ENCODE measurements around the gene SVBP.
"Not testable (repeated sequence)": the region's sequence is repeated elsewhere in the genome, so short reads cannot be mapped to it uniquely, and the experiment has no call there.

Gene SVBP

DNA sequence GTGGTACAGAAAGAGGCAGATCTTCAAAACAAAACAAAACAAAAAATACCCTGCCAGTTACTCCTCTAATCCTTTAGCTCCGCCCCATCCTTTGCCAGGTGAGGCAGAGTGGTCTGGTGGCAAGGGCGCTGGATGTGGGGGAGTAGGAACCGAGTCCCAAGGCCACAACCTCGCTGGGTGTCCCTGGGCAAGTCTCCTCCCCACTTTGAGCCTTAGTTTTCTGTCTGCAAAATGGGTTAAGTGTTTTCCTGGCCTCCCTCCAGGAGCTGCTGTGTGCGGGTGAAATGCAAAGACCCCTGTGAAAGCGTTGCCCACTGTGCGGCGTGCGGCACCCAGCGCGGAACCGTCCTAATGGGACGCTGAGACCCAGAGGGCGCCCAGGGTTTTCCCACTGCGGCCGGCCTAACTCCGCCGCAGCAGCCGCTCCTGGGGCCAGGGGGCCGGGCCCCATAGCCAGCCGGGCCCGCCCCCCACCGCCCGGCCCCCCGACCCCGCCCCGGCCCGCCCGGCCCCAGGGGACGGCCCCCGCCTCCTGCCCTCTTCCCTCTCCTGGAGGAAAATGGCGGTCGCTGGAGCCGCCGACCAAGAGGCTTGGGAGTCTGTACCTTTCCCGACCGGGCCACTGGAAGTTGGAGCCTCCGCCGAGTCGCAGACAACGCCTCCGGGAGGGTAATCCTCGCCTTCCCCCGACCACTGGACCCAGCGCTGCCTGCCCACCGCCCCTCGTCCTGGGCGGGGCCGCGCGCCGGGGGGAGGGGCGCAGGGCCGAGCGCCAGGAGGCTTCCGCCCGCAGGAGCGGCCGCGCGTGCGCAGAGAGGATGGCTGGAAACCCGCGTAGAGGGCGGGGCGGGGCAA is at the start of gene SVBP, which contains the start of gene ERMAP:
Gene SVBP, minus strand, starts transcription at position 813 of the 855 bp plus-strand sequence. CDS start 853 bp downstream, outside the sequence.
Gene ERMAP, plus strand, starts transcription at position 538 of the 855 bp plus-strand sequence. CDS start 13,327 bp downstream, outside the sequence.
- peak; percentile 97 for DNase-seq

GRCh38 chr1:42866549-42866948 is 49.4 kb upstream of the SVBP start:
- DNase-seq = no peak

- DNase-seq = no peak
Observed at GRCh38 chr1:42861014-42861399, 43.8 kb upstream of the SVBP start.

GRCh38 chr1:42860339-42861013 is 43.3 kb upstream of the SVBP start:
- DNase-seq = no peak

- DNase-seq = not testable (repeated sequence)
Observed at GRCh38 chr1:42859366-42859765, 42.2 kb upstream of the SVBP start.

GRCh38 chr1:42856554-42856953 is 39.4 kb upstream of the SVBP start:
- DNase-seq = not testable (repeated sequence)

DNA sequence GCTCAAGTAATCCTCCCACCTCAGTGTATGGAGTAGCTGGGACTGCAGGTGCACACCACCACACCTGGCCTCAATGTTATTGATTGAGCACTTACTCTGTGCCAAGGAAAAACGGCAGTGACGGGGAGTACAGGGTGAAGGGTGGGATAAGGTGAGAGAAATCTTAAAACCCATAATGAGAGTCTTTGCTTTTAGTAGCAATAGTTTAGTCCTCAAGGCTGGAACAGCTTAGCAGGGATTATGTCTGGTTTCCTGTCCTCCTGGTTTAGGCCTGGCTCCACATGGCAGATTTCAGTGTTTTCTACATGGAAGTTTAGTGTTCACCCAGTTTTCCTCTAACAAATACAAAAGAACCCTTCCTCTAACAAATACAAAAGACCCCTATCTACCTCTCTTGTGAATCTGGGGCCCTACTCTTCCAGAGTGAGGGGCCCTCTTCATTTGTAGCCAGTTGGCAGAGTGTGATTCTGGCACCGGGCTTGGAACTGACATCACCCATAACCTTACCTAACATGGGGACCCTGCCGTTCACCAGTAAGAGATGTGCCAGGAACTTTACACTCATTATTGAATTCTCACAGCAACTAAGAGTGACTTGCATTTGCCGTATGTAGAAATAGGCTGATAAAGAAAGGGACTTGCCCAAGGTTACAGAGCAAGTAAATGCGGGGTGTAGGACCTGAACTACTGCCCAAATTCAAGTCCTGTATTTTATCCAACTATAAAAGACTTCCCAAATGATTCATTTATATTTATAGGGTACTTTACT is 36.1 kb upstream of the SVBP start:
- no peak for DNase-seq

DNA sequence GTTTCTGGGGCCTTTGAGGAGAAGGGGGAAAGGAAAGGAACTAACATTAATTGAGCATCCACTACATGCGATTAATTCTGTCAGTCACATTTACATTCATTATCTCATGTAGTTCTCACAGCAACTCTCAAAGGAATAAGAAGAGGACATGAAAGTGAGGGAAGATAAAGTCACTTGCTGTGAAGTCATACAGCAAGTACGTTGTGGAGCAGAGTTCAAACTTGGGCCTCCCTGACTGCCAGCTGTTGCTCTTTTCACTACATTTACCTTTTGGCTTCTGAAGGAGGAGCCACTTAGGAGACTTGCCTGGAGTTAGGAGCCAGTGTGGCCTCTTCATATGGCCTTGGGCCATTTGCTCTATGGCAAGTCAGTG is 35.4 kb upstream of the SVBP start:
- DNase-seq = no peak

GRCh38 chr1:42851960-42852607 is 34.9 kb upstream of the SVBP start:
- no peak for DNase-seq

DNA sequence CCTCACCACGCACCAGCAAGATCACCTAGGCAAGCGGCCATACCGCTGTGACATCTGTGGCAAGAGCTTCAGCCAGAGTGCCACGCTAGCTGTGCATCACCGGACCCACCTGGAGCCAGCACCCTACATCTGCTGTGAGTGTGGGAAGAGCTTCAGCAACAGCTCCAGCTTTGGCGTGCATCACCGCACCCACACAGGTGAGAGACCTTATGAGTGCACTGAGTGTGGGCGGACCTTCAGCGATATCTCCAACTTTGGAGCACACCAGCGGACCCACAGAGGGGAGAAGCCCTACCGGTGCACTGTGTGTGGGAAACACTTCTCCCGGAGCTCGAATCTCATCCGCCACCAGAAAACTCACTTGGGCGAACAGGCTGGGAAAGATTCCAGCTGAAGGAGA is 34.2 kb upstream of the SVBP start:
- DNase-seq = no peak

- no peak for DNase-seq
Observed at GRCh38 chr1:42849944-42850343, 32.7 kb upstream of the SVBP start.

DNA sequence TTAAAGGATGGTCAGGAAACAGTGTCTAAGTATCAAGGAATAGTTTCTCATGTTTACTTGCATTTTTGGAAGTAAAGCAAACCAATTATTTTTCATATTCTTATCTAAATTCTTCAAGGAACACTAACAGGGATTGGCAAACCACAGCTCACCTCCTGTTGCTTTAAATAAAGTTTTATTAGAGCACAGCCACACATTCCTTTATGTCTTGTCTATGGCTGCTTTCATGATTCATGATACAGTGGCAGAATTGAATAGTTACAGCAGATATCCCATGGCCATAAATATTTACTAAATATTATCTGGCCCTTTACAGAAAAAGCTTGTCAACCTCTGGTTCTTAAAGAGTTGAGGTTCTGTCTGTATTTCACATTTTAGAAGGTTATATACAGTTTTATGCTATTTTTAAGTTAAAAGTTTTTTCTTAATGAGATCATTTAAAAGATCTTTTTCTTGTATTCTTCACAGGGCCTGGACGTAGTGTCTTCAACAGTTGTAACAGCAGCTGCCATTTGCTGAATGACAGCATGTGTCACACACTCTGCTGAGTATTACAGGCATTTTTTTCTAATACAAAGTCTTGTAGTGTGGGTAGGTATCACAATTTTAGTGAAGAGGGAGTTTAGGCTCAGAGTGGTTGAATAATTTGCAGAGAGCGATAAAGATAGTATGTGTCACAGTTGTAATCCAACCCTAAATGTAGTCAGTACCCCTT is 31.8 kb upstream of the SVBP start:
- DNase-seq = no peak

DNA sequence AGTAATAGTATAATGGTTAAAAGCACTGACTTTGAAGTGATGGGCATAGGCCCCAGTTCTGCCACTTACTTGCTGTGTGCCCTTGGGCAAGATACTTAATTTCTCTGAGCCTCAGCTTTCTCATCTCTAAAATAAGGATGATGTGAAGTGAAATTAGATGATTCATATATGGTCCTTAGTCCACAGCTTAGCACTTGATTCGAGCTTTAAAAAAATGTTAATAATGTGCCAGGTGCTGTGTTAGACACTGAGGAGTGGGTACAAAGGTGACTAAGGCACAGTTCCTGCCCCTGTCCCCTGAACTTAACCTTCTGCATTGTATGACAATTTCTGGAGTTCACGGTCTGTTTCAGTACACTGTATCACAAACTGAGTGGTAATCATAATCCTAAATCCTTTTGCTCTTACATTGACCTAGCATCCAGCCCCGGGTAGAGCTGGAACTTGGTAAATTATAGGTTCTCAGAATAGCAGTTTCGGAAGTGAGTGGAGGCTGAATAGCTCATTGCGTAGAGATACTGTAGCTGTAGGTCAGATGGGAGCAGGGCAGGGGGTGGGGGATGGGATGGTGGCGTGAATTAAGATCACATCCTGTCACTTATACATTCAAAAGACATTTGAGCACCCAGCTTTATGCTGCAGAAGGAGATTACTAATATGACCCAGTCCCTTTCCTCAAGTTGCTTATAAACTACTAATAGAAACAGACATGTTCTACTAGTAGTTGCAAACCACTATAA is 30.7 kb upstream of the SVBP start:
- no peak for DNase-seq

DNA sequence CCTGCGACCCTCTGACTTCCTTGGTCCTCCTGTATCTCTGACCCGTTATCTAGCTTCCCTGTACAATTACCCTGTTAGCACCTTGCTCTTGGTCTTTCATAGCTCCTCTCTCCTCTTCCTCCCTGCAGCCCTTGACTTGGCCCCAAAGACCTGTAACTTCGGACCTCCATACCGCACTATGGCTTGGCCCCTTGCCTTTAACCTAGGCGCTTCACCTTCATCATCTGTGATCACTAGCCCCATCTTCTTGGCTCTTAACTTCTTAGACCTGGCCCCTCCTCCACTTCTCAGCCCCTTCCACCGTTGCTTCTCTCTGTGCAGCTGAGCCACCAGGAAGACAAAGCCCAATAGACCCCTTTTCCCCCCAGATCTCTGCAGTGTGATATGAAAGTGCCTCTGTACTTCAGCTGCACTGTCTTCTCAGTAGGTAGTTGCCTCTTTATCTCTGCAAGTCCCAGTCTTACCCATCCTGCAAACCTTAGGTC is 30.0 kb upstream of the SVBP start:
- DNase-seq = no peak

GRCh38 chr1:42846257-42847110 is 29.3 kb upstream of the SVBP start, which contains the start of gene ZNF691:
TSS of gene ZNF691 (plus strand) at chr1:42846613. CDS start at chr1:42849659, 3,046 bp downstream.
- peak; percentile 83 for DNase-seq

DNA sequence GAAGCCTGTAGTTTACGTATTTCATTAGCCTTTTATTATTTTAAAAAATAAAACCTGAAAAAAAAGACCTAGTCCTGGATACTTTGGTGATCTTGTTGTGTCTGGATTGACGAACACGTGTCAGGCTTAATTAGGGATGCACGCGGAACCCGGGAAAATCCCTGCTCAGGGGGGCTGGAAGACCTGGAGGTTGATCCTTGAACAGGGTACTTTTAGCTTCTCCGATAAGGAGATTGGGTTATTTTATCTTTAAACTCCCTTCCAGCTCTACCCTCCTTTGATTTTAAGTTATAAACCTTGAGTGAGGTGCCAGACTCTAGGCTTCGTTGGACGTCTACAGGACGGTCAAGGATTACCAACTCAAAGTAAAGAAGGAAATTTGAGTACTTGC is 28.7 kb upstream of the SVBP start:
- DNase-seq = no peak

- no peak for DNase-seq
Observed at GRCh38 chr1:42845193-42845592, 28.0 kb upstream of the SVBP start.

GRCh38 chr1:42844592-42845140 is 27.5 kb upstream of the SVBP start:
- no peak for DNase-seq

- DNase-seq = no peak
Observed at GRCh38 chr1:42841440-42842147, 24.4 kb upstream of the SVBP start.

Data from stimulated activated CD4-positive, alpha-beta T cell treated with anti-CD3 and anti-CD28 coated beads, Interleukin-4, amount 100 ng/mL, for 1 hour (primary cell).